Mononuclear cell (primary cell): Measurements from ENCODE around the gene GPR152. TPM values are rescaled to one million over a fixed set of nuclear protein-coding genes. Genes with fewer than 3 reads are reported as not detected.
"Not testable (repeated sequence)": the region's sequence is repeated elsewhere in the genome, so short reads cannot be mapped to it uniquely, and the experiment has no call there.

Experiments
- H3K27me3 ChIP-seq: 2 replicates; pipeline ENCODE4 v1.6.0; 2011; ENCODE audit warnings: low read length, control low read depth; ENCODE audit not compliant: insufficient read depth
- H3K4me1 ChIP-seq: 2 replicates; pipeline ENCODE4 v1.5.1; 2011; ENCODE audit warnings: mild to moderate bottlenecking, low read length, control low read depth; ENCODE audit not compliant: insufficient read depth
- H3K4me3 ChIP-seq: 2 replicates; pipeline ENCODE4 v1.5.1; 2011; ENCODE audit warnings: mild to moderate bottlenecking, low read length, moderate library complexity
- H3K9me3 ChIP-seq: 2 replicates; pipeline ENCODE4 v1.5.1; 2011; ENCODE audit warnings: low read depth, mild to moderate bottlenecking, control low read depth, low read length
- total RNA-seq: library from RNA; depleted of rRNA; stranded (reverse); fragments of >200 nt; gene quantifications from one replicate; pipeline ENCODE4 v1.2.3, GENCODE V29; 2012

The GPR152 gene
- total RNA-seq, 1 donor = not detected

DNA sequence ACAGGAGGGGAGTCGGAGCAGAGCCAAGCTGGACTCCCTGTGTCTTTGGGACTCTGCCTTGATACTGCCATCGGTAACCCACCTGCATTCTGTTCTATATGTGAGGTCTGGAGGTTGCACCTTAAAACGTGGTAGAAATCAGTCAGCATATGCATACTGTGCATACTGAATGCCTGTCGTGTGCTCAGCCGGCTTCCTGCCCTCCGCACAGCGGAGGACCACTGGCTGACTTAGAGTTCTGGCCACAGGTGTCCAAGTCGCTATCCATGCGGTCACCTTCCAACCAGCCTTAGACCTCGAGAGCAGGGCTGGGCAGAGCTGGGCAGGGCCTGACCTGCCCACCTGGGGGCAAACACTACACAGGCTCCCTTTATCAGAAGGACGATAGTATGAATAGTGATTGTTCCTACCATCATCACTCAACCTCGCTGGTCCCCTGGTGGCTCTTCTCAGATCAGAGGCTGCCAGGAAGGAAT is 44.8 kb downstream of the GPR152 start:
- no peak overlapping the region for H3K4me3 ChIP-seq
- no peaks in the 10 kb centered on the region for H3K9me3 ChIP-seq
- no peaks in the 10 kb centered on the region for H3K27me3 ChIP-seq
- H3K4me1 ChIP-seq = peaks cover 100% of the 10 kb centered on the region

DNA sequence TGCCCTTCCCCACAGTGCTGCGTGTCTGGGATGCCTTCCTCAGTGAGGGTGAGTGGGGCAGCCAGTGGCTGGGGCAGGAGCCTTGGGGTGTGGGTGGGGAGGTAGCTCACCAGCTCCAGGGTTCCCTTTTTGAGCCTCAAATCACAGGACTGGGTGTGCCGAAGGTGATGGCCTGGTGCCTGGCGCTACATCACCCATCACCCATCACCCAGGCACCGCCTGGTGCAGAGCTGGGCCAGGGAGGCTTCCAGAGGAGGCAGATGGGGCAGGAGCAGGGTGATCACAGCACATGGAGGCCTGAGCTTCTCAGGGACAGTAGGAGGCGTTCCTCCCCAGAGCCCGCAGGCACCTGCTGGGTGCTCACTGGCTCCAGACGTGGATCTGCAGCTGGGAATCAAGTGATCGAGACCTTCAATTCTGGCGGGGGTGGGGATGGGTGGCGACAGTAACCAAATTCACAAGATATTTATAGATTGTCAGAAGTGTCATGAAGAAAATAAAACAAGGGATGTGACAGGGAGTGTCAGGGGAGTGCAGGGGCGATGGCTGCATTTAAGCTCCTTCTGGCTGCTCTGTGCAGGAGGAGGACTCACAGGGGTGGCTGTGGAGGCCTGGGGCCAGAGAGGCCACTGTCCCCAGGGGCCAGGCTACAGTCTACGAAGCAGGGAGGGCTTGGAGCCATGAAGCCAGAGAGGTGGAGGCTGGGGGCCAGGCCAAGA is 45.4 kb downstream of the GPR152 start:
- Histone ChIP-seq H3K4me3 (peak overlapping the region; percentile 8), H3K4me1 (peaks cover 100% of the 10 kb centered on the region), H3K27me3 (no peaks in the 10 kb centered on the region), H3K9me3 (no peaks in the 10 kb centered on the region)

- H3K27me3 ChIP-seq = no peaks in the 10 kb centered on the region
- no peaks in the 10 kb centered on the region for H3K9me3 ChIP-seq
- peaks cover 96% of the 10 kb centered on the region for H3K4me1 ChIP-seq
- H3K4me3 ChIP-seq = no peak overlapping the region
These were observed 46.0 kb downstream of the GPR152 start for GRCh38 chr11:67406420-67406968.

DNA sequence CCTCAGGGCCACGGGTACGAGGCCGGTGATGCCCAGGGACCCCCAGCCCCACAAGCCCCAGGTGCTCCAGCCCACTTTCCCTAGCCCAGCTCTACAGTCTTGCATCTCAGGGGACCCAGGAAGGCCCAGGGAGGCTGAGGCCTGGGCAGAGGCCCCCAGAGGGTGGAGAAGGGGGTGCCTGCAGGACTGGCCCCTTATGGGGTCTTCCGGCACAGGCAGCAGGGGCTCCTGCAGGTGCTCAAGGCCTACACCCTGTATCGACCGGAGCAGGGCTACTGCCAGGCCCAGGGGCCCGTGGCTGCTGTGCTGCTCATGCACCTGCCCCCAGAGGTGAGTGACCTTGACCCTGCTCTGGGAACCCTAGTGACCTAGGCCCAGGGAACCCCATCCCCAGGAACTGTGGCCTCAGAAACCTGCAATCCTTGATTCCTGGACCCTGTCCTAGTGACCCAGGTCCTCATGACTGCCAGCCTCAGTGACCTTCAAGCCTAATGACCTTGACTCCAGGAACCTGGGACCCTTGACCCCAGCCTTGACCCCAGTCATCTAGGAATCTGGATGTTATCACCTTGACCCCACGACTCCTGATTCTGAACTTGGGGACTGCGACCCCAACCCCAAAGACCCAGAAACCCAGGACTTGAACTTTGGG is 46.7 kb downstream of the GPR152 start:
- H3K4me3 ChIP-seq = no peak overlapping the region

GRCh38 chr11:67405196-67405567 is 47.3 kb downstream of the GPR152 start:
- Histone ChIP-seq H3K27me3 (no peaks in the 10 kb centered on the region), H3K4me1 (peaks cover 92% of the 10 kb centered on the region), H3K9me3 (no peaks in the 10 kb centered on the region), H3K4me3 (peak overlapping the region; percentile 88)

More for the DNA sequence above, 46.7 kb downstream of the GPR152 start:
- H3K4me1 ChIP-seq = peaks cover 92% of the 10 kb centered on the region
- no peaks in the 10 kb centered on the region for H3K9me3 ChIP-seq
- H3K27me3 ChIP-seq = no peaks in the 10 kb centered on the region

GRCh38 chr11:67404515-67405195 is 47.9 kb downstream of the GPR152 start:
- peak overlapping the region; percentile 88 for H3K4me3 ChIP-seq
- H3K4me1 ChIP-seq = peaks cover 92% of the 10 kb centered on the region
- H3K27me3 ChIP-seq = no peaks in the 10 kb centered on the region
- no peaks in the 10 kb centered on the region for H3K9me3 ChIP-seq

GRCh38 chr11:67403085-67403484 is 49.4 kb downstream of the GPR152 start:
- H3K27me3 ChIP-seq, H3K4me3 ChIP-seq, H3K9me3 ChIP-seq: not testable (repeated sequence)
- peaks cover 92% of the 10 kb centered on the region for H3K4me1 ChIP-seq

DNA sequence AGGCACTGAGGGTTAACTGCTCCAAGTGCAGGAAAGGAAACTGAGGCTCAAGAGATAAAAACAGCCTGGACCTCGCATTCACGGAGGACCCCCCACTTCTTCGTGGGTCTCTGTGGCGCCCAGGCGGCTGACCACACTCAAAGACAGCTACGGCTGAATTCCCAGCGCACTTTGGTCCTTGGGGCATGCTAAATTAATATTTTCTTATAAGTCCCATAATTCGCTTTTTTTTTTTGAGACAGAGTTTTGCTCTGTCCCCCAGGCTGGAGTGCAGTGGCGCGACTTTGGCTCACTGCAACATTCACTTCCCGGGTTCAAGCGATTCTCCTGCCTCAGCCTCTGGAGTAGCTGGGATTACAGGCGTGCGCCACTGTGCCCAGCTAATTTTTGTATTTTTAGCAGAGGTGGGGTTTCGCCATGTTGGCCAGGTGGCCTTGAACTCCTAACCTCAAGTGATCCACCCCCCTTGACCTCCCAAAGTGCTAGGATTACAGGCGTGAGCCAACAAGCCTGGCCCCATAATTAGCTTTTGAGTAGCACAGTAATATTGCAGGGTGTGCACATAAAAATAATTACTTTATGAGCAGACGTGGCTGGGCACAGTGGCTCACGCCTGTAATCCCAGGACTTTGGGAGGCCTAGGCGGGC is 50.2 kb downstream of the GPR152 start:
- not testable (repeated sequence) for H3K9me3 ChIP-seq, H3K27me3 ChIP-seq
- H3K4me3 ChIP-seq = peak overlapping the region; percentile 41
- H3K4me1 ChIP-seq = peaks cover 92% of the 10 kb centered on the region

GRCh38 chr11:67401495-67402191 is 50.9 kb downstream of the GPR152 start, which contains the start of gene PPP1CA:
PPP1CA (minus strand) TSS chr11:67401858; CDS start chr11:67401782, 76 bp downstream.
- H3K27me3 ChIP-seq = no peaks in the 10 kb centered on the region
- no peaks in the 10 kb centered on the region for H3K9me3 ChIP-seq
- peaks cover 92% of the 10 kb centered on the region for H3K4me1 ChIP-seq
- peak within 1 kb of the TSS; percentile 86 for H3K4me3 ChIP-seq

Other genes with a start within 250 kb of the GPR152 start
- 185 TPM for gene GRK2, start 186.3 kb downstream of the GPR152 start, total RNA-seq
- gene ANKRD13D, start 163.4 kb downstream of the GPR152 start, total RNA-seq = 48.4 TPM
- gene SSH3, start 149.2 kb downstream of the GPR152 start, total RNA-seq = 4.6 TPM
- 33.9 TPM for gene POLD4, start 99.2 kb downstream of the GPR152 start, total RNA-seq
- 11.0 TPM for gene CLCF1, start 79.1 kb downstream of the GPR152 start, total RNA-seq
- gene RAD9A, start 60.7 kb downstream of the GPR152 start, total RNA-seq = 7.8 TPM
- 126 TPM for gene PPP1CA, start 50.9 kb downstream of the GPR152 start, total RNA-seq
- 51.6 TPM for gene TBC1D10C, start 48.6 kb downstream of the GPR152 start, total RNA-seq
- gene CARNS1, start 37.1 kb downstream of the GPR152 start, total RNA-seq = 3.3 TPM
- gene RPS6KB2, start 24.2 kb downstream of the GPR152 start, total RNA-seq = 52.1 TPM
- gene PTPRCAP, start 15.0 kb downstream of the GPR152 start, total RNA-seq = 137 TPM
- gene CORO1B, start 9.3 kb downstream of the GPR152 start, total RNA-seq = 28.1 TPM
- 2.6 TPM for gene CABP4, start 2.6 kb upstream of the GPR152 start, total RNA-seq
- 18.4 TPM for gene TMEM134, start 16.5 kb upstream of the GPR152 start, total RNA-seq
- gene AIP, start 30.3 kb upstream of the GPR152 start, total RNA-seq = 77.2 TPM
- 62.0 TPM for gene PITPNM1, start 52.6 kb upstream of the GPR152 start, total RNA-seq
- 9.7 TPM for gene CDK2AP2, start 55.4 kb upstream of the GPR152 start, total RNA-seq
- gene CABP2, start 70.7 kb upstream of the GPR152 start, total RNA-seq = not detected
- 294 TPM for gene GSTP1, start 131.1 kb upstream of the GPR152 start, total RNA-seq
- gene NDUFV1, start 154.2 kb upstream of the GPR152 start, total RNA-seq = 90.1 TPM
- gene NUDT8, start 177.2 kb upstream of the GPR152 start, total RNA-seq = 2.3 TPM
- gene TBX10, start 187.0 kb upstream of the GPR152 start, total RNA-seq = not detected
- 0.31 TPM for gene ACY3, start 198.0 kb upstream of the GPR152 start, total RNA-seq
- not detected for gene ALDH3B2, start 221.9 kb upstream of the GPR152 start, total RNA-seq